ENCODE results near the gene AFF3. TPM values are rescaled to one million over a fixed set of nuclear protein-coding genes. Genes with fewer than 3 reads are reported as not detected.

The AFF3 gene
- total and polyA plus RNA-seq, 2 of the 8 experiments (the other 6 are each of a cell fraction or from before 2014, with no cell fraction given) = 0.27 to 3.0 TPM

- H3K18ac ChIP-seq (ENCODE audit: extremely low read depth, low read length) = no peak overlapping the region
Observed at GRCh38 chr2:99753505-99753904, 388.9 kb downstream of the AFF3 start.

More at GRCh38 chr2:99753505-99753904, 388.9 kb downstream of the AFF3 start:
- Histone ChIP-seq H3K4me1 (replicated peaks in 1 of 4; ENCODE audit: control insufficient read depth in 3 of 4, insufficient read depth in 4 of 4, low read length in 3 of 4) (peaks cover 0 to 2% (median under 1%) of the 10 kb centered on the region in 4 experiments; a peak in 2 of 7 replicates), H3K23me2 (ENCODE audit: low read depth, low read length) (no peaks in the 10 kb centered on the region), H3K4me2 (ENCODE audit: insufficient read depth in 1 of 2, low read depth in 2 of 2, low read length in 2 of 2) (no peak overlapping the region), H3K27me3 (replicated peaks in 1 of 4; ENCODE audit: control insufficient read depth in 3 of 4, extremely low read depth in 1 of 4, insufficient read depth in 3 of 4, low read length in 3 of 4) (peaks cover 0 to 6% (median 4%) of the 10 kb centered on the region in 4 experiments; a peak in 3 of 7 replicates), H2AFZ (ENCODE audit: low read length) (no peak overlapping the region), H2AK5ac (ENCODE audit: low read depth, low read length) (no peak overlapping the region), H3K4me3 (ENCODE audit: extremely low read depth in 1 of 4, insufficient read depth in 2 of 4, low read depth in 3 of 4, low read length in 4 of 4) (no peak overlapping the region), H3K27ac (ENCODE audit: low read depth, low read length) (no peak overlapping the region), H4K20me1 (replicated peaks in 1 of 2; ENCODE audit: control insufficient read depth in 1 of 2, insufficient read depth in 2 of 2, low read length in 2 of 2) (no peaks in the 10 kb centered on the region), H2BK20ac (ENCODE audit: low read length) (no peak overlapping the region), H3K4ac (replicated peaks; ENCODE audit: insufficient read length, low read depth, low read length) (no peak overlapping the region), H3K56ac (replicated peaks; ENCODE audit: insufficient read length, low read depth, low read length) (no peak overlapping the region), H3K9ac (replicated peaks in 1 of 4; ENCODE audit: extremely low read depth in 1 of 4, low read depth in 3 of 4, low read length in 3 of 4) (no peak overlapping the region), H3K79me2 (ENCODE audit: control insufficient read depth in 1 of 2, insufficient read depth in 2 of 2, low read length in 2 of 2) (no peaks in the 10 kb centered on the region; a peak in 1 of 4 replicates), H2BK5ac (ENCODE audit: low read depth, low read length) (no peak overlapping the region), H3K36me3 (ENCODE audit: control insufficient read depth in 2 of 4, insufficient read depth in 4 of 4, low read length in 3 of 4) (no peaks in the 10 kb centered on the region), H2BK120ac (replicated peaks; ENCODE audit: low read depth, low read length) (no peak overlapping the region), H4K8ac (ENCODE audit: extremely low read depth, insufficient read depth, low read length) (no peak overlapping the region), H3K14ac (ENCODE audit: insufficient read length) (no peak overlapping the region), H2BK12ac (ENCODE audit: low read depth, low read length) (no peak overlapping the region), H4K91ac (replicated peaks; ENCODE audit: insufficient read length, low read length) (no peak overlapping the region), H3K79me1 (ENCODE audit: low read depth, low read length) (no peaks in the 10 kb centered on the region), H3K9me3 (ENCODE audit: insufficient read depth in 2 of 2, low read depth in 1 of 2, low read length in 1 of 2) (no peaks in the 10 kb centered on the region), H4K5ac (ENCODE audit: insufficient read length, low read depth, low read length) (no peak overlapping the region), H3K23ac (ENCODE audit: insufficient read length) (no peak overlapping the region), H2BK15ac (ENCODE audit: low read length) (no peak overlapping the region)
- FAIRE-seq (no peak), DNase-seq (ENCODE audit: low read depth in 1 of 2, low spot score in 2 of 2) (no peak)
- ChIA-PET CTCF (ENCODE audit: partially characterized antibody) (no interaction called here), POLR2A (ENCODE audit: partially characterized antibody) (no interaction called here)
- WGBS, 2 experiments (ENCODE audit: extremely low coverage in 1 of 2, insufficient coverage in 1 of 2, insufficient read length in 1 of 2, insufficient replicate concordance in 2 of 2, low coverage in 1 of 2, low lambda C conversion rate in 2 of 2, missing lambda C conversion rate in 1 of 2) = 93% methylated on average over 8 of the region's 8 CpGs; no CpG with 5 or more reads in 1 of the 2 experiments
- TF ChIP-seq POU5F1 (IDR thresholded peaks at IDR 0.05; ENCODE audit: low read depth, low read length) = no peak
- TF ChIP-seq GTF2F1 (IDR thresholded peaks at IDR 0.05; ENCODE audit: borderline replicate concordance, low read depth, low read length) = no peak
- no peak for TF ChIP-seq FOSL1 (IDR thresholded peaks at IDR 0.05; ENCODE audit: insufficient read depth, low read depth, low read length)
- TF ChIP-seq TAF7 (optimal IDR thresholded peaks at IDR 0.05; ENCODE audit: borderline replicate concordance, low read depth, low read length) = no peak
- no peak for TF ChIP-seq SAP30 (IDR thresholded peaks at IDR 0.05; ENCODE audit: insufficient read depth, insufficient replicate concordance, low read length)
